H9 (cell line): ENCODE measurements around the gene PTPRC. TPM values are rescaled to one million over a fixed set of nuclear protein-coding genes. Genes with fewer than 3 reads are reported as not detected.

Experiments
- DNase-seq: peaks from one replicate; pipeline ENCODE4 v3.0.0-alpha.2; 2017
- H2AFZ ChIP-seq: one replicate; pipeline ENCODE4 v1.6.1; 2013; ENCODE audit warnings: mild to moderate bottlenecking, low read length, control low read depth, moderate library complexity
- H2AK5ac ChIP-seq: 2 replicates; pipeline ENCODE4 v1.6.1; 2013; ENCODE audit warnings: low read length, control low read depth, mixed read lengths; ENCODE audit not compliant: insufficient read length
- H2BK120ac ChIP-seq: one replicate; pipeline ENCODE4 v1.6.1; 2013; ENCODE audit warnings: low read depth, mild to moderate bottlenecking, low read length, control low read depth, inconsistent platforms; ENCODE audit not compliant: poor library complexity, severe bottlenecking
- H2BK12ac ChIP-seq: 2 replicates; pipeline ENCODE4 v1.6.1; 2013; ENCODE audit warnings: low read length, control low read depth, mixed read lengths, low read depth; ENCODE audit not compliant: insufficient read length
- H2BK15ac ChIP-seq: 2 replicates; pipeline ENCODE4 v1.6.1; 2013; ENCODE audit warnings: low read depth, low read length, control low read depth
- H2BK20ac ChIP-seq: one replicate; pipeline ENCODE4 v1.6.1; 2013; ENCODE audit warnings: low read depth, mild to moderate bottlenecking, low read length, control low read depth, inconsistent platforms; ENCODE audit not compliant: poor library complexity, severe bottlenecking
- H2BK5ac ChIP-seq: 2 replicates; pipeline ENCODE4 v1.6.1; 2013; ENCODE audit warnings: low read length, control low read depth, mixed read lengths; ENCODE audit not compliant: insufficient read length
- H3K14ac ChIP-seq: 2 replicates; pipeline ENCODE4 v1.6.1; 2013; ENCODE audit warnings: low read length, control low read depth; ENCODE audit not compliant: insufficient read depth
- H3K18ac ChIP-seq: 2 replicates; pipeline ENCODE4 v1.6.1; 2013; ENCODE audit warnings: low read depth, mild to moderate bottlenecking, mixed read lengths, low read length, control low read depth; ENCODE audit not compliant: insufficient read length
- H3K23ac ChIP-seq: 2 replicates; pipeline ENCODE4 v1.6.1; 2013; ENCODE audit warnings: low read length, control low read depth, mixed read lengths, low read depth; ENCODE audit not compliant: insufficient read length
- H3K23me2 ChIP-seq: 2 replicates; pipeline ENCODE4 v1.6.1; 2013; ENCODE audit warnings: low read depth, mild to moderate bottlenecking, mixed read lengths, low read length, control low read depth; ENCODE audit not compliant: insufficient read length, poor library complexity, severe bottlenecking
- H3K27ac ChIP-seq: 2 replicates; pipeline ENCODE4 v1.5.1; 2013; ENCODE audit warnings: low read length, control low read depth, mixed read lengths, low read depth; ENCODE audit not compliant: insufficient read length
- H3K27me3 ChIP-seq: 2 replicates; pipeline ENCODE4 v1.6.1; 2013; ENCODE audit warnings: low read length, control low read depth, inconsistent platforms; ENCODE audit not compliant: insufficient read depth
- H3K4ac ChIP-seq: 2 replicates; pipeline ENCODE4 v1.6.1; 2013; ENCODE audit warnings: low read depth, mild to moderate bottlenecking, control low read depth, inconsistent platforms, low read length, moderate library complexity
- H3K4me1 ChIP-seq: 2 replicates; pipeline ENCODE4 v1.6.1; 2013; ENCODE audit warnings: low read length, control low read depth, inconsistent platforms; ENCODE audit not compliant: insufficient read depth
- H3K4me2 ChIP-seq: 2 replicates; pipeline ENCODE4 v1.6.1; 2013; ENCODE audit warnings: low read length, control low read depth, mixed read lengths; ENCODE audit not compliant: insufficient read length, insufficient read depth
- H3K56ac ChIP-seq: 2 replicates; pipeline ENCODE4 v1.6.1; 2013; ENCODE audit warnings: low read depth, mild to moderate bottlenecking, mixed read lengths, low read length, control low read depth; ENCODE audit not compliant: insufficient read length
- H3K79me1 ChIP-seq: 2 replicates; pipeline ENCODE4 v1.6.1; 2013; ENCODE audit warnings: low read depth, mild to moderate bottlenecking, moderate library complexity, low read length, control low read depth, inconsistent platforms; ENCODE audit not compliant: insufficient read depth, poor library complexity, severe bottlenecking
- H3K79me2 ChIP-seq: 2 replicates; pipeline ENCODE4 v1.6.1; 2013; ENCODE audit warnings: low read length, control low read depth, inconsistent platforms; ENCODE audit not compliant: insufficient read depth
- H3K9ac ChIP-seq: 2 replicates; pipeline ENCODE4 v1.6.1; 2013; ENCODE audit warnings: low read length, control low read depth, mixed read lengths; ENCODE audit not compliant: insufficient read length; ENCODE audit errors: extremely low read depth
- H3K9me3 ChIP-seq: one replicate; pipeline ENCODE4 v1.6.1; 2013; ENCODE audit warnings: low read depth, low read length, inconsistent platforms; ENCODE audit not compliant: control insufficient read depth
- H3T11ph ChIP-seq: one replicate; pipeline ENCODE4 v1.6.1; 2013; ENCODE audit warnings: mild to moderate bottlenecking, low read length, control low read depth, inconsistent platforms
- H4K20me1 ChIP-seq: one replicate; pipeline ENCODE4 v1.6.1; 2013; ENCODE audit not compliant: control insufficient read depth, insufficient read length, insufficient read depth
- H4K5ac ChIP-seq: 2 replicates; pipeline ENCODE4 v1.6.1; 2013; ENCODE audit warnings: low read depth, mild to moderate bottlenecking, mixed read lengths, low read length, control low read depth; ENCODE audit not compliant: insufficient read length
- H4K8ac ChIP-seq: replicated peaks from 2 replicates; pipeline ENCODE4 v1.6.1; 2013; ENCODE audit warnings: low read length, control low read depth, mixed read lengths, low read depth; ENCODE audit not compliant: insufficient read length
- H4K91ac ChIP-seq: 2 replicates; pipeline ENCODE4 v1.6.1; 2013; ENCODE audit warnings: low read depth, mild to moderate bottlenecking, moderate library complexity, mixed read lengths, low read length, control low read depth; ENCODE audit not compliant: insufficient read length
- H3K27ac Mint-ChIP-seq, 3 experiments: 2 replicates in 2 of 3; 3 replicates in 1 of 3; pipeline ENCODE4 v1.8.0; 2020 to 2021; ENCODE audit warnings: mixed read lengths in 3 of 3, mild to moderate bottlenecking in 1 of 3, moderate library complexity in 1 of 3
- H3K27me3 Mint-ChIP-seq: 2 replicates; pipeline ENCODE4 v1.8.0; 2021; ENCODE audit warnings: low read depth, mild to moderate bottlenecking, moderate library complexity, mixed read lengths
- H3K36me3 Mint-ChIP-seq, 3 experiments: 2 replicates in 2 of 3; 3 replicates in 1 of 3; pipeline ENCODE4 v1.8.0; 2020 to 2021; ENCODE audit warnings: low read depth in 3 of 3, mixed read lengths in 3 of 3; ENCODE audit not compliant: insufficient read depth in 1 of 3
- H3K4me1 Mint-ChIP-seq, 2 experiments: 2 replicates each; pipeline ENCODE4 v1.8.0; 2020; ENCODE audit warnings: mixed read lengths in 2 of 2
- H3K4me3 Mint-ChIP-seq, 2 experiments: 2 replicates in 1 of 2; 3 replicates in 1 of 2; pipeline ENCODE4 v1.8.0; 2020 to 2021; ENCODE audit warnings: mild to moderate bottlenecking in 2 of 2, mixed read lengths in 2 of 2, moderate library complexity in 1 of 2
- H3K9me3 Mint-ChIP-seq, 2 experiments: 2 replicates in 1 of 2; 3 replicates in 1 of 2; pipeline ENCODE4 v1.8.0; 2020; ENCODE audit warnings: mild to moderate bottlenecking in 2 of 2, mixed read lengths in 2 of 2, moderate library complexity in 1 of 2
- CTCF ChIP-seq: fragments of 200-600 bp; sonication (generic); conservative IDR thresholded peaks from 3 replicates; pipeline ENCODE4 v1.8.0; 2021; ENCODE audit warnings: antibody characterized with exemption, mild to moderate bottlenecking
- WGBS: extraction: QIAGEN DNeasy Blood & Tissue Kit; methylation state at CpG from one replicate; pipeline ENCODE4 v1.1.7; 2013; ENCODE audit warnings: missing lambda C conversion rate, low lambda C conversion rate, mixed read lengths; ENCODE audit not compliant: insufficient read length; ENCODE audit errors: extremely low coverage; 5-methylcytosine and 5-hydroxymethylcytosine counted together
- total RNA-seq: library from RNA; stranded (reverse); gene quantifications from 2 replicates; pipeline ENCODE4 v1.2.1, GENCODE V29; 2021

Gene PTPRC
- total RNA-seq, 1 experiment from 2014 or later: not detected

GRCh38 chr1:198649968-198650338, 11.1 kb downstream of the PTPRC start:
- Histone ChIP-seq H3K9me3 (no peaks in the 10 kb centered on the region), H3K27ac (no peak overlapping the region), H2BK12ac (no peak overlapping the region), H3K23me2 (no peaks in the 10 kb centered on the region), H4K91ac (no peak overlapping the region), H3K79me1 (no peaks in the 10 kb centered on the region), H3K27me3 (no peaks in the 10 kb centered on the region), H3K4ac (no peak overlapping the region), H2AFZ (no peak overlapping the region), H3K79me2 (no peaks in the 10 kb centered on the region), H3K18ac (no peak overlapping the region), H3K14ac (no peak overlapping the region), H2BK15ac (no peak overlapping the region), H3K23ac (no peak overlapping the region), H2AK5ac (no peak overlapping the region), H4K8ac (no peak overlapping the region), H3K4me1 (no peaks in the 10 kb centered on the region), H2BK20ac (no peak overlapping the region), H3K4me2 (no peak overlapping the region), H3K9ac (no peak overlapping the region), H4K20me1 (no peaks in the 10 kb centered on the region), H3T11ph (no peak overlapping the region), H4K5ac (no peak overlapping the region), H3K56ac (no peak overlapping the region), H2BK120ac (no peak overlapping the region), H2BK5ac (no peak overlapping the region)
- Mint-ChIP-seq H3K36me3 (peaks cover 0 to 5% (median 0%) of the 10 kb centered on the region in 3 experiments; a peak in 2 of 7 replicates), H3K4me3 (no peak overlapping the region), H3K9me3 (peaks cover 0 to 2% of the 10 kb centered on the region in 2 experiments; a peak in 1 of 5 replicates), H3K27ac (no peak overlapping the region; a peak in 1 of 7 replicates), H3K27me3 (no peaks in the 10 kb centered on the region), H3K4me1 (peaks cover 19 to 30% of the 10 kb centered on the region in 2 experiments)
- DNase-seq: no peak
- TF ChIP-seq CTCF: no peak
- no CpG with 5 or more reads among the region's 2 CpGs for WGBS
